CD4-positive, alpha-beta T cell treated with Interleukin-4 for 1 hour (primary cell): ENCODE results near the gene ZNF544.
A peak's percentile ranks its signal among the peaks of the same experiment; 100 is the strongest.
"Not testable (repeated sequence)": the region's sequence is repeated elsewhere in the genome, so short reads cannot be mapped to it uniquely, and the experiment has no call there.

Experiments
- DNase-seq, 2 donors: peaks; one replicate each; pipeline ENCODE4 v3.0.0-alpha.2; 2020 to 2022

The ZNF544 gene

GRCh38 chr19:58305932-58306323 lies 77.2 kb downstream of the ZNF544 start:
- DNase-seq = peak in 1 of 2 donors; percentile 31

- DNase-seq = no peak
Observed at GRCh38 chr19:58307736-58308135, 79.0 kb downstream of the ZNF544 start.

GRCh38 chr19:58310685-58311084 lies 82.0 kb downstream of the ZNF544 start:
- DNase-seq = not testable (repeated sequence)

DNA sequence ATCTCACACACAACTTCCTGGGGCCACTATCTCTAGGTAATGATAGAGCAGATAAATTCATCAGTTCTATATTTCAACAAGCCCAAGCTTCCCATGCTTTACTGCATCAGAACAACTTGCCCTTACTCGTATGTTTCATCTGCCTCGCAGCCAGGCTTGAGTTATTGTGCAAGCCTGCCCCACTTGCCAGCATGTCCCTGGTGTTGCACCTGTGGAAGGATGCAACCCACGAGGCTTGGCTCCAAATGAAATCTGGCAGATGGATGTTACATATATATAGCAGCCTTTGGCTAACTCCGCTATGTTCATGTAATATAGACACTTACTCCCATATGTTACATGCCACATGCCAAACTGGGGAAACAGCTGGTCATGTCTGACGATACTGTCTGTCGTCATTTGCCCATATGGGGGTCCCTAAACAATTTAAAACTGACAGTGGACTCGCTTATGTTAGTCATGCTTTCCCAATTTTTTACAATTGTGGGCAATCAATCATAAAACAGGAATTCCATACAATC lies 82.7 kb downstream of the ZNF544 start:
- DNase-seq = no peak
